HCT116 (cell line): Measurements from ENCODE around the gene THADA. TPM values are rescaled to one million over a fixed set of nuclear protein-coding genes. Genes with fewer than 3 reads are reported as not detected.

ENCODE experiments used
- ATAC-seq: fragments of 200-7000 bp; cut with Tn5 transposase; 2 replicates; pipeline ENCODE4 v1.9.1; 2020; ENCODE audit warnings: mild to moderate bottlenecking, moderate library complexity
- BruUV-seq: library from RNA; stranded (reverse); fragments of 400-500 nt; replicated peaks from 2 replicates; lab custom pipeline; 2021; lab: Mats Ljungman, UMichigan
- CTCF ChIA-PET: fragments of 300-600 bp; sonication (Branson Sonifier 250); formaldehyde crosslinking; loops from one replicate; lab custom pipeline; 2021; ENCODE audit warnings: antibody characterized with exemption; lab: Charles Lee
- POLR2A ChIA-PET: fragments of 300-600, 350-600 bp; sonication (Branson Sonifier 250); formaldehyde crosslinking; loops from one replicate; lab custom pipeline; 2021; ENCODE audit warnings: antibody characterized with exemption; lab: Charles Lee
- RAD21 ChIA-PET, 2 experiments: fragments of 300-600 bp; sonication (Branson Sonifier 250); formaldehyde crosslinking; loops; one replicate each; lab custom pipeline; 2023; ENCODE audit warnings: low total read pairs in 2 of 2; ENCODE audit not compliant: uncharacterized antibody in 2 of 2, unreplicated experiment in 2 of 2, low non-redundant PET in 1 of 2; lab: Charles Lee
- DNase-seq: peaks from one replicate; pipeline ENCODE4 v3.0.0-alpha.2; 2010; ENCODE audit warnings: low read depth, low spot score
- H2AFZ ChIP-seq: fragments of 200-600 bp; shearing (Covaris generic), sonication (generic); 2 replicates; pipeline ENCODE4 v1.6.1; 2017; ENCODE audit warnings: low read depth, mixed run types, mixed read lengths, antibody characterized with exemption, low read length; ENCODE audit not compliant: poor library complexity, severe bottlenecking
- H3K27ac ChIP-seq: 2 replicates; pipeline ENCODE4 v1.5.1; 2012; ENCODE audit warnings: low read depth, low read length
- H3K27me3 ChIP-seq: fragments of 200-600 bp; sonication (generic); 2 replicates; pipeline ENCODE4 v1.6.1; 2016; ENCODE audit warnings: mixed run types, low read length, mixed read lengths; ENCODE audit not compliant: insufficient read depth
- H3K36me3 ChIP-seq, 2 experiments: fragments of 200-500 bp in 1 of 2; fragments of 200-600 bp in 1 of 2; sonication (Bioruptor generic) in 1 of 2; sonication (generic) in 1 of 2; 2 replicates each; pipeline versions ENCODE4 v1.5.1 to v1.6.1; 2014 to 2016; ENCODE audit warnings: low read length in 2 of 2, inconsistent platforms in 1 of 2, mixed read lengths in 1 of 2, mixed run types in 1 of 2; ENCODE audit not compliant: insufficient read depth in 2 of 2, control insufficient read depth in 1 of 2
- H3K4me1 ChIP-seq, 2 experiments: fragments of 200-600 bp in 1 of 2; sonication (generic) in 1 of 2; 2 replicates each; pipeline versions ENCODE4 v1.5.1 to v1.6.1; 2012 to 2017; ENCODE audit warnings: low read length in 2 of 2, inconsistent platforms in 1 of 2, mild to moderate bottlenecking in 1 of 2, mixed read lengths in 1 of 2, mixed run types in 1 of 2, moderate library complexity in 1 of 2; ENCODE audit not compliant: insufficient read depth in 2 of 2, control insufficient read depth in 1 of 2
- H3K4me2 ChIP-seq: fragments of 200-600 bp; sonication (generic); 2 replicates; pipeline ENCODE4 v1.6.1; 2017; ENCODE audit warnings: mixed run types, low read length, mixed read lengths
- H3K4me3 ChIP-seq, 2 experiments: fragments of 200-600 bp in 1 of 2; sonication (generic) in 1 of 2; replicated peaks in 1 of 2; 2 replicates each; pipeline ENCODE4 v1.5.1; 2011 to 2016; ENCODE audit warnings: low read length in 2 of 2, control low read depth in 1 of 2, low read depth in 1 of 2, mild to moderate bottlenecking in 1 of 2, mixed read lengths in 1 of 2, mixed run types in 1 of 2
- H3K79me2 ChIP-seq: fragments of 200-600 bp; sonication (generic); 2 replicates; pipeline ENCODE4 v1.6.1; 2017; ENCODE audit warnings: mild to moderate bottlenecking, mixed run types, low read length, moderate library complexity, mixed read lengths; ENCODE audit not compliant: insufficient read depth
- H3K9ac ChIP-seq: fragments of 200-600 bp; sonication (generic); 2 replicates; pipeline ENCODE4 v1.6.1; 2016; ENCODE audit warnings: low read length, mixed read lengths
- H3K9me2 ChIP-seq: fragments of 200-600 bp; sonication (generic), shearing (Covaris generic); 2 replicates; pipeline ENCODE4 v1.6.1; 2017; ENCODE audit warnings: mixed run types, mild to moderate bottlenecking, moderate library complexity; ENCODE audit not compliant: insufficient read depth
- H3K9me3 ChIP-seq, 2 experiments: fragments of 200-500 bp in 1 of 2; fragments of 200-600 bp in 1 of 2; sonication (Bioruptor generic) in 1 of 2; sonication (generic) in 1 of 2; 2 replicates each; pipeline ENCODE4 v1.6.1; 2014 to 2017; ENCODE audit warnings: low read length in 2 of 2, mixed read lengths in 2 of 2, inconsistent platforms in 1 of 2, low read depth in 1 of 2, mild to moderate bottlenecking in 1 of 2, mixed run types in 1 of 2, moderate library complexity in 1 of 2; ENCODE audit not compliant: control insufficient read depth in 1 of 2, insufficient read depth in 1 of 2
- H4K20me1 ChIP-seq: fragments of 200-600 bp; sonication (generic), shearing (Covaris generic); 2 replicates; pipeline ENCODE4 v1.6.1; 2017; ENCODE audit warnings: mixed run types, mild to moderate bottlenecking, moderate library complexity; ENCODE audit not compliant: insufficient read depth
- JUND ChIP-seq: IDR thresholded peaks from 2 replicates; pipeline ENCODE4 v1.6.1; 2012
- POLR2A ChIP-seq: IDR thresholded peaks from 2 replicates; pipeline ENCODE4 v1.7.0; 2011; ENCODE audit warnings: borderline replicate concordance; ENCODE audit not compliant: insufficient read depth, insufficient read length; ENCODE audit errors: extremely low read depth
- RAD21 ChIP-seq: IDR thresholded peaks from 2 replicates; pipeline ENCODE4 v1.6.1; 2012; ENCODE audit warnings: low read depth, mild to moderate bottlenecking
- intact Hi-C: fragments of 100-400 bp; cut with micrococcal nuclease; formaldehyde crosslinking; loops from 2 replicates; pipeline ENCODE4 v1.10.0; 2022
- total RNA-seq: library from RNA; stranded (reverse); gene quantifications from one replicate; pipeline ENCODE4 v1.2.1, GENCODE V29; 2021; ENCODE audit not compliant: unreplicated experiment
- TF ChIP-seq, protein P1 (sequence below), 3 experiments: fragments of 200-600 bp in 1 of 3; sonication (generic) in 1 of 3; IDR thresholded peaks in 2 of 3; conservative IDR thresholded peaks in 1 of 3; 2 replicates each; pipeline ENCODE4 v1.5.1; 2012 to 2017; ENCODE audit warnings: low read depth in 2 of 3, low read length in 2 of 3, antibody characterized with exemption in 1 of 3, borderline replicate concordance in 1 of 3, control low read depth in 1 of 3, mild to moderate bottlenecking in 1 of 3, mixed read lengths in 1 of 3, mixed run types in 1 of 3, moderate library complexity in 1 of 3; ENCODE audit not compliant: insufficient read depth in 1 of 3

THADA gene
- total RNA-seq, 1 experiment from 2014 or later, result 30.7 TPM

DNA sequence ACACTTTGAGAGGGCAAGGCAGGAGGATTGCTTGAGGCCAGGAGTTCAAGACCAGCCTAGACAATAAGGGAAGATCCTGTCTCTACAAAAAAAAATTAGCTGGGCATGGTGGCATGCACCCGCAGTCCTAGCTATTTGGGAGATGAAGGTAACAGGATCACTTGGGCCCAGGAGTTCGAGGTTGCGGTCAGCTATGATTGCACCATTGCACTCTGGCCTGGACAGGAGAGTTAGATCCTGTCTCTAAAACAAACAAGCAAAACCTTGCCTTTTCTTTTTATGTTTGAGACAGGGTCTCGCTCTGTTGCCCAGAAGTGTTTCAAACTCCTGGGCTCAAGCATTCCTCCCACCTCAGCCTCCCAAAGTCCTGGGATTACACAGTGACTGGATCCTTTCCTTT, 14.5 kb upstream of the THADA start (continued):
- TF ChIP-seq POLR2A, result no peak
- TF ChIP-seq, all 23 proteins: peak for 0

DNA sequence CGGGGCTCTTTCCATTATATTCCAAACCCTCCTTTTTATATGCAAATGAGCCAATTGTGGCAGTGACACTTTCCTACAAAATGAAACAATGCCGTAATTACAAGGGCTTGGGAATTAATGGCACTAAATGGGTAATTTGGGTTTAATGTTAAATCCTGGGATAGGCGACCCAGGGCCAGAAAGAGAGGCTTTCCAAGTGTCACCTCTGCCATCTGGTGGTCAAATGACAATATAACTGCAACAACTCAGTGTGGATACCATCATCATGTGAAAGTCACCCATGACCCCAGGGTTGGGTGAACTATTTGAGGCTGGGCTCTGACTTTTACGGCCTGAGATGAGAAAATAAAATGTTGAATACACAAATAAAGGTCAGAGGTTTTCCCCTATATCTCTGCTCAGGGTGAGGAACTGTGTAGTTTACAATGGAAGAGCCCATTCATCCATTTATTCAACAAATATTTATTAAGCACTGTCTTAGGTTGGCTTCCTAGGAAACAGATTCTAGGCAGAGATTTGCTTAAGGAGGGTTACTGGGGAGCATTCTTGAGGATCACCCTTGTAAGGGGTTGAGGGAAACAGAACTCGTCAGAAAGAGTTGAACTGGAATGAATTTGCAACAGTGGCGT, 13.6 kb upstream of the THADA start:
- Histone ChIP-seq H2AFZ (peak overlapping the region; percentile 90), H3K27me3 (no peaks in the 10 kb centered on the region)
- peak; percentile 37 for DNase-seq
- POLR2A ChIA-PET, result no interaction called here
- TF ChIP-seq JUND (no peak), RAD21 (peak; percentile 76)
- TF ChIP-seq, protein P1, sequence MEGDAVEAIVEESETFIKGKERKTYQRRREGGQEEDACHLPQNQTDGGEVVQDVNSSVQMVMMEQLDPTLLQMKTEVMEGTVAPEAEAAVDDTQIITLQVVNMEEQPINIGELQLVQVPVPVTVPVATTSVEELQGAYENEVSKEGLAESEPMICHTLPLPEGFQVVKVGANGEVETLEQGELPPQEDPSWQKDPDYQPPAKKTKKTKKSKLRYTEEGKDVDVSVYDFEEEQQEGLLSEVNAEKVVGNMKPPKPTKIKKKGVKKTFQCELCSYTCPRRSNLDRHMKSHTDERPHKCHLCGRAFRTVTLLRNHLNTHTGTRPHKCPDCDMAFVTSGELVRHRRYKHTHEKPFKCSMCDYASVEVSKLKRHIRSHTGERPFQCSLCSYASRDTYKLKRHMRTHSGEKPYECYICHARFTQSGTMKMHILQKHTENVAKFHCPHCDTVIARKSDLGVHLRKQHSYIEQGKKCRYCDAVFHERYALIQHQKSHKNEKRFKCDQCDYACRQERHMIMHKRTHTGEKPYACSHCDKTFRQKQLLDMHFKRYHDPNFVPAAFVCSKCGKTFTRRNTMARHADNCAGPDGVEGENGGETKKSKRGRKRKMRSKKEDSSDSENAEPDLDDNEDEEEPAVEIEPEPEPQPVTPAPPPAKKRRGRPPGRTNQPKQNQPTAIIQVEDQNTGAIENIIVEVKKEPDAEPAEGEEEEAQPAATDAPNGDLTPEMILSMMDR (IDR thresholded peaks at IDR 0.05 in 2 of 3, conservative IDR thresholded peaks at IDR 0.05 in 1 of 3; ENCODE audit: borderline replicate concordance in 1 of 3, insufficient read depth in 1 of 3, low read depth in 2 of 3, low read length in 2 of 3), result peak; percentile 63 to 72 (median 68); a peak in 5 of 6 replicates
- TF ChIP-seq, all 23 proteins: peak for 2
- Histone ChIP-seq H3K9me2 (no peaks in the 10 kb centered on the region), H3K4me3 (no peak overlapping the region), H3K4me1 (peaks cover 0 to 4% of the 10 kb centered on the region in 2 experiments; a peak in 1 of 4 replicates), H3K9me3 (no peaks in the 10 kb centered on the region), H3K79me2 (no peaks in the 10 kb centered on the region), H4K20me1 (no peaks in the 10 kb centered on the region), H3K27ac (no peak overlapping the region), H3K9ac (no peak overlapping the region), H3K4me2 (no peak overlapping the region), H3K36me3 (no peaks in the 10 kb centered on the region)
- BruUV-seq, result no TSS peak
- RAD21 ChIA-PET, result interaction anchor here in 1 of 2 experiments (0.6 kb wide), 1 partner anchor 663 kb away, joined by 3 read pairs; no protein-coding TSS in a partner anchor
- intact Hi-C loops, result loop anchor here (1.0 to 5.0 kb wide), 2 partner anchors 662 to 781 kb away; no protein-coding TSS in a partner anchor
- CTCF ChIA-PET, result interaction anchor here (1.4 kb wide), 1 partner anchor 13 kb away, joined by 5 read pairs; the partner anchor contains the start of gene THADA
- peak; percentile 83 for ATAC-seq
